Natural killer cell (primary cell): ENCODE data around the gene LMAN1L. TPM values are rescaled to one million over a fixed set of nuclear protein-coding genes. Genes with fewer than 3 reads are reported as not detected.

Experiments
- ATAC-seq, 3 donors: fragments of 150-1000 bp in 2 of 3; fragments of 200-7000 bp in 1 of 3; cut with Tn5 transposase; 1 replicate in 1 of 3; 2 replicates in 2 of 3; pipeline ENCODE4 v1.10.0; 2021; ENCODE audit warnings: mild to moderate bottlenecking in 2 of 3, moderate library complexity in 2 of 3
- DNase-seq, 2 donors: peaks; one replicate each; pipeline versions ENCODE4 v3.0.0 to v3.0.0-alpha.2; 2013 to 2021; ENCODE audit warnings: mixed read lengths in 1 of 2
- H3K27ac ChIP-seq: one replicate; pipeline ENCODE4 v1.5.1; 2013; ENCODE audit warnings: mild to moderate bottlenecking, low read length
- H3K27me3 ChIP-seq: one replicate; pipeline ENCODE4 v1.6.1; 2013; ENCODE audit warnings: low read length; ENCODE audit not compliant: control insufficient read depth, insufficient read depth
- H3K36me3 ChIP-seq: one replicate; pipeline ENCODE4 v1.6.1; 2013; ENCODE audit warnings: low read length; ENCODE audit not compliant: control insufficient read depth, insufficient read depth
- H3K4me1 ChIP-seq: one replicate; pipeline ENCODE4 v1.6.1; 2013; ENCODE audit warnings: low read length; ENCODE audit not compliant: control insufficient read depth, insufficient read depth
- H3K4me3 ChIP-seq: one replicate; pipeline ENCODE4 v1.5.1; 2013; ENCODE audit warnings: low read length
- H3K9me3 ChIP-seq: one replicate; pipeline ENCODE4 v1.6.1; 2013; ENCODE audit warnings: low read length; ENCODE audit not compliant: control insufficient read depth, insufficient read depth
- H3K27ac Mint-ChIP-seq, 2 donors: one replicate each; pipeline ENCODE4 v1.8.0; 2022; ENCODE audit warnings: mild to moderate bottlenecking in 2 of 2, mixed read lengths in 2 of 2, moderate library complexity in 1 of 2
- H3K27me3 Mint-ChIP-seq, 2 donors: one replicate each; pipeline ENCODE4 v1.8.0; 2022; ENCODE audit warnings: low read depth in 2 of 2, mixed read lengths in 2 of 2
- H3K36me3 Mint-ChIP-seq: one replicate; pipeline ENCODE4 v1.8.0; 2022; ENCODE audit warnings: mixed read lengths
- H3K4me1 Mint-ChIP-seq, 2 donors: one replicate each; pipeline ENCODE4 v1.8.0; 2022; ENCODE audit warnings: mixed read lengths in 2 of 2
- H3K4me3 Mint-ChIP-seq: one replicate; pipeline ENCODE4 v1.8.0; 2022; ENCODE audit warnings: mild to moderate bottlenecking, moderate library complexity, mixed read lengths
- H3K9me3 Mint-ChIP-seq, 2 donors: one replicate each; pipeline ENCODE4 v1.8.0; 2022; ENCODE audit warnings: mixed read lengths in 2 of 2
- CTCF ChIP-seq: fragments of 200-600 bp; IDR thresholded peaks from one replicate; pipeline ENCODE4 v1.8.0; 2022; ENCODE audit warnings: antibody characterized with exemption
- WGBS: methylation state at CpG from one replicate; pipeline ENCODE4 v1.1.7; 2013; ENCODE audit warnings: missing lambda C conversion rate; ENCODE audit not compliant: insufficient coverage; 5-methylcytosine and 5-hydroxymethylcytosine counted together
- intact Hi-C: fragments of 100-400 bp; cut with micrococcal nuclease; formaldehyde crosslinking; loops from one replicate; pipeline ENCODE4 v1.14.2; 2022
- total RNA-seq, 4 donors: library from RNA; stranded (reverse); fragments of 120-200 nt in 1 of 4; gene quantifications; one replicate each; pipeline versions ENCODE4 v1.2.3 to v1.2.4, GENCODE V29; 2013 to 2022

The LMAN1L gene
- total RNA-seq, 3 donors from 2014 or later (not counting 1 experiment from before 2014, with no cell fraction given): 0.72 to 1.1 (median 0.94) TPM

GRCh38 chr15:74855857-74856256 lies 43.2 kb downstream of the LMAN1L start:
- intact Hi-C loops: no loop called here
- Histone ChIP-seq H3K4me1 (peaks cover 38% of the 10 kb centered on the region), H3K36me3 (peaks cover 36% of the 10 kb centered on the region), H3K27me3 (no peaks in the 10 kb centered on the region), H3K27ac (no peak overlapping the region), H3K4me3 (no peak overlapping the region), H3K9me3 (no peaks in the 10 kb centered on the region)
- WGBS: 90% methylated on average over 2 of the region's 2 CpGs
- H3K36me3 Mint-ChIP-seq: no peaks in the 10 kb centered on the region
- peaks cover 33 to 38% of the 10 kb centered on the region in 2 donors for H3K4me1 Mint-ChIP-seq
- no peak for TF ChIP-seq CTCF
- DNase-seq (no peak), ATAC-seq (no peak)
- H3K27ac Mint-ChIP-seq: peak overlapping the region in 1 of 2 donors; percentile 80
- H3K27me3 Mint-ChIP-seq: no peaks in the 10 kb centered on the region
- no peaks in the 10 kb centered on the region for H3K9me3 Mint-ChIP-seq
- peak overlapping the region; percentile 9 for H3K4me3 Mint-ChIP-seq

- intact Hi-C loops: no loop called here
- Histone ChIP-seq H3K4me3 (no peak overlapping the region), H3K36me3 (peaks cover 29% of the 10 kb centered on the region), H3K27ac (no peak overlapping the region), H3K9me3 (no peaks in the 10 kb centered on the region), H3K4me1 (peaks cover 38% of the 10 kb centered on the region), H3K27me3 (no peaks in the 10 kb centered on the region)
- no peak for ATAC-seq
- peaks cover 38 to 43% of the 10 kb centered on the region in 2 donors for H3K4me1 Mint-ChIP-seq
- no peak for DNase-seq
- no peaks in the 10 kb centered on the region for H3K9me3 Mint-ChIP-seq
- TF ChIP-seq CTCF: no peak
- H3K4me3 Mint-ChIP-seq: no peak overlapping the region
- WGBS: 86% methylated on average over 1 of the region's 1 CpG
- no peaks in the 10 kb centered on the region for H3K27me3 Mint-ChIP-seq
- peak overlapping the region; percentile 61 to 88 for H3K27ac Mint-ChIP-seq
- H3K36me3 Mint-ChIP-seq: no peaks in the 10 kb centered on the region
Measured at GRCh38 chr15:74856537-74856936, 43.9 kb downstream of the LMAN1L start.

GRCh38 chr15:74857082-74857655 lies 44.5 kb downstream of the LMAN1L start:
- Mint-ChIP-seq H3K4me1 (peaks cover 38 to 44% of the 10 kb centered on the region in 2 donors), H3K27me3 (no peaks in the 10 kb centered on the region), H3K9me3 (no peaks in the 10 kb centered on the region), H3K27ac (peak overlapping the region; percentile 61 to 88), H3K36me3 (no peaks in the 10 kb centered on the region), H3K4me3 (no peak overlapping the region)
- Histone ChIP-seq H3K9me3 (no peaks in the 10 kb centered on the region), H3K4me3 (no peak overlapping the region), H3K27me3 (no peaks in the 10 kb centered on the region), H3K4me1 (peaks cover 38% of the 10 kb centered on the region), H3K36me3 (peaks cover 23% of the 10 kb centered on the region), H3K27ac (peak overlapping the region; percentile 34)
- WGBS: 37% methylated on average over 5 of the region's 5 CpGs
- ATAC-seq (peak in 2 of 3 donors; percentile 48 to 57), DNase-seq (no peak)
- intact Hi-C loops: no loop called here
- no peak for TF ChIP-seq CTCF
